ENCODE measurements around the gene COL27A1. TPM values are rescaled to one million over a fixed set of nuclear protein-coding genes. Genes with fewer than 3 reads are reported as not detected.
A peak's percentile ranks its signal among the peaks of the same experiment; 100 is the strongest.

The COL27A1 gene
- total and polyA plus RNA-seq, 12 donors = 3.1 to 35.8 (median 5.1) TPM

DNA sequence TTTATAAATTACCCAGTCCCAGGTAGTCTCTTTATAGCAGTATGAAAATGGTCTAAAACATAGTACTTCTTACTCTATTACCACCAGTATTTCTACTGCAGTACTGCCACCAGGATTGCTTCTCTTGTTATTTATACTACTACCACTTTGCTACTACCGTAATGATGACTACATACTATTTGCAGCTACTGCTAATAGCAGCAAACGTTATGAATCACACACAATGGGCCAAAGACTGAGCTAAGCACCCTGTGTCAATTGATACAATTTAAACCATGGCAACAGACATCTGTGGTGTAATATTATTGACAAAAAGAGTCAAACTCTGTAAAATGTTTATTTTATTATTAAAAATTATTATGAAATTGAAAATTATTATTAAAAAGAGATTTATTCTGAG lies 41.0 kb upstream of the COL27A1 start:
- Histone ChIP-seq H3K4me3 (no peak overlapping the region), H3K4me1 (peaks cover 3 to 31% (median 18%) of the 10 kb centered on the region in 9 donors), H3K27ac (no peak overlapping the region), H3K27me3 (peaks cover 0 to 37% (median 6%) of the 10 kb centered on the region in 7 donors), H3K36me3 (no peaks in the 10 kb centered on the region), H3K9me3 (no peaks in the 10 kb centered on the region)
- WGBS, 2 donors = 42 to 65% methylated on average over 2 of the region's 2 CpGs
- intact Hi-C loops (cut with DNase I) = loop anchor here in 1 of 10 donors (5.0 kb wide), 1 partner anchor 163 kb away; no protein-coding TSS in a partner anchor
- DNase-seq (no peak), ATAC-seq (no peak)
- no peak for TF ChIP-seq CTCF (IDR thresholded peaks at IDR 0.05)

DNA sequence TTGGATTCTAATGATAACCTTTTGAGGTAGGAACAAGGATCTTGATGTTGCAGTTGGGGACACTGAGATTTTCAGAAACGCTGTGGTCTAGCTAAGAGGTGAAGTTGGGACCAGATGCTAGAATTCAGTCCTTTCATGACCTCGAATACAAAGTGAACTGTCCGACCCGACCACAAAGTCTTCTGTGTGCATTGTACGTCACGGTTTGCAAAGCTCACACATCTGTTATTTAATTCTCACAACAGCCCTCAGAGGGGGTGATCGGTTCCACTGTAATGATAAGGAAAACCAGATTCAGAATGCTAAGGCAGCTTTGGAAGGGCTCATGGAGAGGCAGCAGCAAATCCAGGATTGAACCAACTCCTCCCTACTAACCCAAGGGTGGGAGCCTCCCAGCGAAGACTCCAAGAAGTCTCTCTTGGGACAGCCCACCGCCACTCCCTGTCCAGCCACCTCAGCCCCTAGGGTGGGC lies 39.6 kb upstream of the COL27A1 start:
- DNase-seq (no peak), ATAC-seq (peak in 1 of 8 donors; percentile 20)
- no peak for TF ChIP-seq CTCF (IDR thresholded peaks at IDR 0.05)
- Histone ChIP-seq H3K36me3 (no peaks in the 10 kb centered on the region), H3K27ac (peak overlapping the region in 2 of 10 donors; percentile 10 to 28), H3K9me3 (no peaks in the 10 kb centered on the region), H3K27me3 (peaks cover 0 to 37% (median 6%) of the 10 kb centered on the region in 7 donors), H3K4me1 (peaks cover 3 to 31% (median 18%) of the 10 kb centered on the region in 9 donors), H3K4me3 (no peak overlapping the region)
- intact Hi-C loops (cut with DNase I) = no loop called here
- WGBS, 2 donors = 66 to 75% methylated on average over 9 of the region's 9 CpGs

DNA sequence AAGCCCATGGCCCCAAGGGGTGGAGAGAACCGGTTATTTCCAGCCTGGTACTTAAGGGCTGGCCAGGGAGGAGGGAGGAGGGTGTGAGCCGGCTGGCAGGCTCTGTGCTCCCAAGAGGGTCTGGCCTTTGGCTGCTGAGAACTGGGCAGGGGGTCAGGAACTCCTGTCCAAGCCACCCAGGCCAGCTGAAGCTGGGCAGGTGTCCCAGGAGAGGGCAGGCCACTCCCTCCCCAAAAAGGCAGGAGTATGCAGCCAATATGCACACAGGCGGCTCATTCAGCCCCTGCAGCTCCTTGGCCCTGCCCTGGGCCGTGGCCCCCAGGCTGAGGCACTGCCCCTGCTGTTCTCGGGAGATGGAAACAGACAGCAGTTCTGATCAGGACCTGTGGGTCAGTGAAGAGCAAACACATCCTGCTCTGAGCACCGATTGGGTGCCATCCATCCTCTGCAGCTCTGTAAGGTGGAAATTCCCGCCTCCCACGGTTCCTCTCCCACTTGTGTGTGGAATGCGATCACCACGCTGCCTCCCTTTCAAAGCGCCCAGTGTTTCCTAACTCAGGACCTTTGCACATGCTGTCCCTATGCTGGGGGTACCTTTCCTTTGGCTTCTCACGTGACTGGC lies 39.1 kb upstream of the COL27A1 start:
- peaks cover 3 to 31% (median 18%) of the 10 kb centered on the region in 9 donors for H3K4me1 ChIP-seq
- no peak for TF ChIP-seq CTCF (IDR thresholded peaks at IDR 0.05)
- H3K9me3 ChIP-seq = no peaks in the 10 kb centered on the region
- intact Hi-C loops (cut with DNase I) = no loop called here
- peak overlapping the region in 2 of 10 donors; percentile 10 to 28 for H3K27ac ChIP-seq
- H3K4me3 ChIP-seq = no peak overlapping the region
- WGBS, 2 donors = 69 to 73% methylated on average over 12 of the region's 12 CpGs
- ATAC-seq (peak in 7 of 8 donors; percentile 6 to 40 (median 23)), DNase-seq (peak in 1 of 2 donors; percentile 33)
- no peaks in the 10 kb centered on the region for H3K36me3 ChIP-seq
- peaks cover 0 to 37% (median 6%) of the 10 kb centered on the region in 7 donors for H3K27me3 ChIP-seq

DNA sequence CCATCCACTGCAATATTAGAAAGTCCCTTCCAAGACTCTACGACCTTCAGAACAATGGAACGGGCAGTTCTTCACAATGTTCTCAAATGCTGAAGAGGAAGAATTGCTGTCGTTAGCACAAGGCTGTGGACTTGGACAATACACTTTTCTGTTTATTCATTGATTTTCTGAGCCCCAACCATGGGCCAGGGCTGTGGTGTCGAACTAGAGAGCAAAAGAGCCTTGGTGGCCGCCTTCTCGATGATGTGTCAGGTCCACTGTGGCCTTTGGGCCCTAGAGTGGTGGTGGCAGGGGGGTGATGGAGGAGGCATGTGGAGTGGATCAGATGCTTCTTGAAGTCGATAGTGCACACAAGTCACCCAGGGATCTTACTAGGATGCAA lies 37.7 kb upstream of the COL27A1 start:
- intact Hi-C loops (cut with DNase I) = no loop called here
- Histone ChIP-seq H3K4me1 (peaks cover 3 to 27% (median 18%) of the 10 kb centered on the region in 9 donors), H3K27me3 (peaks cover 0 to 29% (median 6%) of the 10 kb centered on the region in 7 donors), H3K27ac (no peak overlapping the region), H3K9me3 (no peaks in the 10 kb centered on the region), H3K4me3 (no peak overlapping the region), H3K36me3 (no peaks in the 10 kb centered on the region)
- DNase-seq (no peak), ATAC-seq (no peak)
- 90 to 95% methylated on average over 7 of the region's 7 CpGs for WGBS, 2 donors
- TF ChIP-seq CTCF (IDR thresholded peaks at IDR 0.05) = no peak

Data from heart right ventricle (tissue), 16 donors.